ENCODE results near the gene CYB5A.

Gene CYB5A

DNA sequence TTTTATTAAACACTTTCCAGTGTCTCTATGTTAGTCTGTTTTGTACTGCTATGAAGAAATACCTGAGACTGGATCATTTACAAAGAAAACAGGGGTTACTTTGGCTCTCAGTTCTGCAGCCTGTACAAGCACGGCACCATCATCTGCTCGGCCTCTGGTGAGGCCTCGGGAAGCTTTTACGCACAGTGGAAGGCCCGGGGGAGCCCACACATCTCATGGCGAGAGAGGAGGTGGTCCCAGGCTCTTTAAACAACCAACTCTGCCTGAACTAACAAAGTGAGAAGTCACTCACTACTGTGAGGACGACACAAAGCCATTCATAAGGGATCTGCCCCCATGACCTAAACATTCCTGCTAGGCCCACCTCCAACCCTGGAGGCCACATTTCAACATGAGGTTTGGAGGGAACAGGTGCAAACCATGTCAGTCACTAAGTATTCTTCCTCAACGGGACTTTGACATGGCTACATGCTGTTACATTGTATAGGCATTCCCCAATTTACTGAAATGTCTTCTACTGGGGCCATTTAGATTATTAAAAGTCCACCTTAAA is 26.1 kb downstream of the CYB5A start:
- in situ Hi-C loops (cut with MboI; ENCODE audit: low sequenced_read_pairs, unreplicated experiment): no loop called here
- DNase-seq (ENCODE audit: low spot score): no peak
- TF ChIP-seq, protein P1, sequence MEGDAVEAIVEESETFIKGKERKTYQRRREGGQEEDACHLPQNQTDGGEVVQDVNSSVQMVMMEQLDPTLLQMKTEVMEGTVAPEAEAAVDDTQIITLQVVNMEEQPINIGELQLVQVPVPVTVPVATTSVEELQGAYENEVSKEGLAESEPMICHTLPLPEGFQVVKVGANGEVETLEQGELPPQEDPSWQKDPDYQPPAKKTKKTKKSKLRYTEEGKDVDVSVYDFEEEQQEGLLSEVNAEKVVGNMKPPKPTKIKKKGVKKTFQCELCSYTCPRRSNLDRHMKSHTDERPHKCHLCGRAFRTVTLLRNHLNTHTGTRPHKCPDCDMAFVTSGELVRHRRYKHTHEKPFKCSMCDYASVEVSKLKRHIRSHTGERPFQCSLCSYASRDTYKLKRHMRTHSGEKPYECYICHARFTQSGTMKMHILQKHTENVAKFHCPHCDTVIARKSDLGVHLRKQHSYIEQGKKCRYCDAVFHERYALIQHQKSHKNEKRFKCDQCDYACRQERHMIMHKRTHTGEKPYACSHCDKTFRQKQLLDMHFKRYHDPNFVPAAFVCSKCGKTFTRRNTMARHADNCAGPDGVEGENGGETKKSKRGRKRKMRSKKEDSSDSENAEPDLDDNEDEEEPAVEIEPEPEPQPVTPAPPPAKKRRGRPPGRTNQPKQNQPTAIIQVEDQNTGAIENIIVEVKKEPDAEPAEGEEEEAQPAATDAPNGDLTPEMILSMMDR (IDR thresholded peaks at IDR 0.05; ENCODE audit: borderline replicate concordance, control extremely low read depth, extremely low read depth, insufficient read depth, missing control alignments): no peak

GRCh38 chr18:74264303-74265020 is 27.3 kb downstream of the CYB5A start:
- in situ Hi-C loops (cut with MboI; ENCODE audit: low sequenced_read_pairs, unreplicated experiment): no loop called here
- peak; percentile 71 for DNase-seq (ENCODE audit: low spot score)
- TF ChIP-seq, protein P1 (IDR thresholded peaks at IDR 0.05; ENCODE audit: borderline replicate concordance, control extremely low read depth, extremely low read depth, insufficient read depth, missing control alignments): no peak

DNA sequence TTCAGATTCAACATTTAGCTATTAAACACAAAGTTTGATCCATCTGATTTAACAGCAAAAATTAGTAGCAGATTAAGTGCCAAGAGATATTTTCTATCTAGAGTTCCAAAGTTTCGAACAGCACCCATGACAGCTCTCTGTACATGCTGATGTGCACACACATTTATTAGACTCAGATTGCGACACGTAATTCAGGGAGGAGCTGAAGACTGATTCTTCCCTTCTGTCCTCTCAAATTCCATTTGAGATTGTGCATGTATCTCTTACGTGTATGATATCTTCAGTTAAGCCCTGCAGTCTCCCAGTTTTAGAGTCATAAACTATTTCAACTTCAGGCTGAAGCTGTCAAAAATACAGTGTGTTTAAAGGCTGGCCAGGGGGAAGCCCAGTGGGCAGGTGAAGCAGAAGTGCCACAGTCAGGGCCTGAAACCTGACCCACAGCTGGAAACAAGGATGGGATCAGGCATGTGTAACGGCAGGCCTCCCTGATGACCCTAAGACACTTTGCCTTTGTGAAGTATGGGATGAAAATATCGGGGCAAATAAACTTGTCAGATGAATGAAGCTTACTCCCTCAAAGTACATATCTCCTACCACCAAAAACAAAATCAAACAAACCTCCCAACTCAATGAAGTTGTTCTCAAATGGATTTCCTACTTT is 30.6 kb downstream of the CYB5A start:
- in situ Hi-C loops (cut with MboI; ENCODE audit: low sequenced_read_pairs, unreplicated experiment): no loop called here
- TF ChIP-seq, protein P1 (IDR thresholded peaks at IDR 0.05; ENCODE audit: borderline replicate concordance, control extremely low read depth, extremely low read depth, insufficient read depth, missing control alignments): no peak
- no peak for DNase-seq (ENCODE audit: low spot score)

DNA sequence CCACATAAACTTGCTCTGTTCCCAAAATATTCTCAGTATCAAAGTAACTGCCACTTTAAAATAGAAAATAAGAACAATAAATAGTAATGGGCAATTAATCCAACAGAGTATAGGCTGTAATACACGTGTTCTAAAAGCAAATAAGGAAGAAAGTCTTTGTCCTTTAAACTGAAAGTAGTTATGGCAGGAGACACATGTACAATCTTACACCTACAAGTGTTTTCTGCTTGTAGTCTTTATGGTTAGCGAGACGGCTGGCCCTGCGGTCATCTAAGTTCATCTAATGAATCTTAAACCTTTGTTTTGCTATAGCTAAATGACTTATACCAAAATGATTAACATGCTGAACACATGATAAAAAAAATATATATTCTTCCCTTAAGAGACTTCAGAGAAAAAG is 32.4 kb downstream of the CYB5A start:
- in situ Hi-C loops (cut with MboI; ENCODE audit: low sequenced_read_pairs, unreplicated experiment): no loop called here
- TF ChIP-seq, protein P1 (IDR thresholded peaks at IDR 0.05; ENCODE audit: borderline replicate concordance, control extremely low read depth, extremely low read depth, insufficient read depth, missing control alignments): no peak
- no peak for DNase-seq (ENCODE audit: low spot score)

DNA sequence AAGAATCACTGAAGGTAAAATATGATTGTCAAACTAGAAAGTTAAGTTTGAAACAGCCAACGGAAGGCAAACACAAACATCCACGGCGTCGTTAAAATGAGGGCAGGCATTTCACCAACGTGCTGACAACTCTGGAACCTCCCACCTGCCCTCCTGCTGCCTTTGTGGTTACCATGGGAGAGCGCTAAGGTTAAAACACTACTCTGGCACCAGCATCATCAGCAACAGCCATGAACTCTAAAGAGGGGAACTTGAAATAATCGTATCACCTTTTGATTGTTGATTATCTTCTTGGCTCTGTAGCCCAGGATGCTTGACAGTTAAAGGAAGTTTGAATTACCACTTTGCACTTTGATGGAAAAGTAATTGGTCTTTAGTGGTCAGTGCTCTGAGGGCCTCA is 34.7 kb downstream of the CYB5A start:
- in situ Hi-C loops (cut with MboI; ENCODE audit: low sequenced_read_pairs, unreplicated experiment): no loop called here

GRCh38 chr18:74256190-74256589 is 35.6 kb downstream of the CYB5A start:
- no peak for DNase-seq (ENCODE audit: low spot score)
- TF ChIP-seq, protein P1 (IDR thresholded peaks at IDR 0.05; ENCODE audit: borderline replicate concordance, control extremely low read depth, extremely low read depth, insufficient read depth, missing control alignments): no peak
- in situ Hi-C loops (cut with MboI; ENCODE audit: low sequenced_read_pairs, unreplicated experiment): no loop called here

More for the DNA sequence above, 34.7 kb downstream of the CYB5A start:
- TF ChIP-seq, protein P1 (IDR thresholded peaks at IDR 0.05; ENCODE audit: borderline replicate concordance, control extremely low read depth, extremely low read depth, insufficient read depth, missing control alignments): no peak
- DNase-seq (ENCODE audit: low spot score): no peak
